ENCODE measurements around the gene UGT1A6. TPM values are rescaled to one million over a fixed set of nuclear protein-coding genes. Genes with fewer than 3 reads are reported as not detected.

The UGT1A6 gene
- total and polyA plus RNA-seq, 2 of the 13 experiments (the other 11 are each of a cell fraction or from before 2014, with no cell fraction given) = 0.25 TPM; not detected in 1

DNA sequence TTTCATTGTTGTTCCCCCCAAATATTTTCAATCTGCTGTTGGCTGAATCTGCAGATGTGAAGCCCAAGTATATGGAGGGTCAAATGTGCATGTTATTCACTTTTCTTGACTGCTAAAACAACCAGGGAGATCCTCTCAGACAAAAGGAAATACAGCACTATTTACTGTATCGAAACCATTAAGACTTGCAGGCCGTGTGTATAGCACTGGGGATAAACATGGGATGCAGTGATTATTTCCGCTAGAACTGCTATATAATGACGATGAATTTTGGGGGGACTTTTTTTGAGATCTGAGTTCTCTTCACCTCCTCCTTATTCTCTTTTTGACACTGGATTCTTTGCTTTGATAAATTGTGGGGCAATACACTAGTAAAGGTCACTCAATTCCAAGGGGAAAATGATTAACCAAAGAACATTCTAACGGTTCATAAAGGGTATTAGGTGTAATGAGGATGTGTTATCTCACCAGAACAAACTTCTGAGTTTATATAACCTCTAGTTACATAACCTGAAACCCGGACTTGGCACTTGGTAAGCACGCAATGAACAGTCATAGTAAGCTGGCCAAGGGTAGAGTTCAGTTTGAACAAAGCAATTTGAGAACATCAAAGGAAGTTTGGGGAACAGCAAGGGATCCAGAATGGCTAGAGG lies 63.9 kb downstream of the UGT1A6 start (continued):
- TF ChIP-seq, protein P1, sequence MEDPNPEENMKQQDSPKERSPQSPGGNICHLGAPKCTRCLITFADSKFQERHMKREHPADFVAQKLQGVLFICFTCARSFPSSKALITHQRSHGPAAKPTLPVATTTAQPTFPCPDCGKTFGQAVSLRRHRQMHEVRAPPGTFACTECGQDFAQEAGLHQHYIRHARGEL (CRISPR knock-in tag; IDR thresholded peaks at IDR 0.05) = no peak
- TF ChIP-seq, protein P2, sequence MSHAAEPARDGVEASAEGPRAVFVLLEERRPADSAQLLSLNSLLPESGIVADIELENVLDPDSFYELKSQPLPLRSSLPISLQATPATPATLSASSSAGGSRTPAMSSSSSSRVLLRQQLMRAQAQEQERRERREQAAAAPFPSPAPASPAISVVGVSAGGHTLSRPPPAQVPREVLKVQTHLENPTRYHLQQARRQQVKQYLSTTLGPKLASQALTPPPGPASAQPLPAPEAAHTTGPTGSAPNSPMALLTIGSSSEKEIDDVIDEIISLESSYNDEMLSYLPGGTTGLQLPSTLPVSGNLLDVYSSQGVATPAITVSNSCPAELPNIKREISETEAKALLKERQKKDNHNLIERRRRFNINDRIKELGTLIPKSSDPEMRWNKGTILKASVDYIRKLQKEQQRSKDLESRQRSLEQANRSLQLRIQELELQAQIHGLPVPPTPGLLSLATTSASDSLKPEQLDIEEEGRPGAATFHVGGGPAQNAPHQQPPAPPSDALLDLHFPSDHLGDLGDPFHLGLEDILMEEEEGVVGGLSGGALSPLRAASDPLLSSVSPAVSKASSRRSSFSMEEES (CRISPR knock-in tag; IDR thresholded peaks at IDR 0.05) = peak; percentile 73
- no peak for TF ChIP-seq FOSL1 (CRISPR knock-in tag; IDR thresholded peaks at IDR 0.05; ENCODE audit: borderline replicate concordance)
- TF ChIP-seq ZNF234 (CRISPR knock-in tag; conservative IDR thresholded peaks at IDR 0.05) = no peak
- no peak for TF ChIP-seq ZNF530 (CRISPR knock-in tag; IDR thresholded peaks at IDR 0.05; ENCODE audit: low read depth)
- TF ChIP-seq EEA1 (CRISPR knock-in tag; IDR thresholded peaks at IDR 0.05; ENCODE audit: borderline replicate concordance) = no peak
- no peak for TF ChIP-seq ZBTB3 (CRISPR knock-in tag; IDR thresholded peaks at IDR 0.05; ENCODE audit: borderline replicate concordance, low read depth)
- TF ChIP-seq, protein P3, sequence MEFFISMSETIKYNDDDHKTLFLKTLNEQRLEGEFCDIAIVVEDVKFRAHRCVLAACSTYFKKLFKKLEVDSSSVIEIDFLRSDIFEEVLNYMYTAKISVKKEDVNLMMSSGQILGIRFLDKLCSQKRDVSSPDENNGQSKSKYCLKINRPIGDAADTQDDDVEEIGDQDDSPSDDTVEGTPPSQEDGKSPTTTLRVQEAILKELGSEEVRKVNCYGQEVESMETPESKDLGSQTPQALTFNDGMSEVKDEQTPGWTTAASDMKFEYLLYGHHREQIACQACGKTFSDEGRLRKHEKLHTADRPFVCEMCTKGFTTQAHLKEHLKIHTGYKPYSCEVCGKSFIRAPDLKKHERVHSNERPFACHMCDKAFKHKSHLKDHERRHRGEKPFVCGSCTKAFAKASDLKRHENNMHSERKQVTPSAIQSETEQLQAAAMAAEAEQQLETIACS (CRISPR knock-in tag; IDR thresholded peaks at IDR 0.05) = no peak
- 0 out of 2 replicates have a peak, but pooled peaks have one; percentile 31 for TF ChIP-seq FOXP1 (IDR thresholded peaks at IDR 0.05)
- peak; percentile 94 for TF ChIP-seq FOXP1 (CRISPR knock-in tag; IDR thresholded peaks at IDR 0.05)
- peak; percentile 99 for TF ChIP-seq ZNF703 (CRISPR knock-in tag; IDR thresholded peaks at IDR 0.05; ENCODE audit: borderline replicate concordance)
- peak; percentile 86 for TF ChIP-seq LCORL (IDR thresholded peaks at IDR 0.05)
- peak; percentile 99 for TF ChIP-seq LCORL (CRISPR knock-in tag; IDR thresholded peaks at IDR 0.05)
- TF ChIP-seq, protein P4, sequence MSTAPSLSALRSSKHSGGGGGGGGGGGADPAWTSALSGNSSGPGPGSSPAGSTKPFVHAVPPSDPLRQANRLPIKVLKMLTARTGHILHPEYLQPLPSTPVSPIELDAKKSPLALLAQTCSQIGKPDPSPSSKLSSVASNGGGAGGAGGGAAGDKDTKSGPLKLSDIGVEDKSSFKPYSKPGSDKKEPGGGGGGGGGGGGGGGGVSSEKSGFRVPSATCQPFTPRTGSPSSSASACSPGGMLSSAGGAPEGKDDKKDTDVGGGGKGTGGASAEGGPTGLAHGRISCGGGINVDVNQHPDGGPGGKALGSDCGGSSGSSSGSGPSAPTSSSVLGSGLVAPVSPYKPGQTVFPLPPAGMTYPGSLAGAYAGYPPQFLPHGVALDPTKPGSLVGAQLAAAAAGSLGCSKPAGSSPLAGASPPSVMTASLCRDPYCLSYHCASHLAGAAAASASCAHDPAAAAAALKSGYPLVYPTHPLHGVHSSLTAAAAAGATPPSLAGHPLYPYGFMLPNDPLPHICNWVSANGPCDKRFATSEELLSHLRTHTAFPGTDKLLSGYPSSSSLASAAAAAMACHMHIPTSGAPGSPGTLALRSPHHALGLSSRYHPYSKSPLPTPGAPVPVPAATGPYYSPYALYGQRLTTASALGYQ (CRISPR knock-in tag; IDR thresholded peaks at IDR 0.05) = peak; percentile 100
- TF ChIP-seq ZNF207 (IDR thresholded peaks at IDR 0.05; ENCODE audit: borderline replicate concordance) = no peak
- TF ChIP-seq SRF (IDR thresholded peaks at IDR 0.05; ENCODE audit: low read depth, low read length) = no peak
- TF ChIP-seq ZNF33A (CRISPR knock-in tag; IDR thresholded peaks at IDR 0.05; ENCODE audit: borderline replicate concordance) = no peak
- no peak for TF ChIP-seq BRCA1 (CRISPR knock-in tag; IDR thresholded peaks at IDR 0.05)
- TF ChIP-seq, protein P5, sequence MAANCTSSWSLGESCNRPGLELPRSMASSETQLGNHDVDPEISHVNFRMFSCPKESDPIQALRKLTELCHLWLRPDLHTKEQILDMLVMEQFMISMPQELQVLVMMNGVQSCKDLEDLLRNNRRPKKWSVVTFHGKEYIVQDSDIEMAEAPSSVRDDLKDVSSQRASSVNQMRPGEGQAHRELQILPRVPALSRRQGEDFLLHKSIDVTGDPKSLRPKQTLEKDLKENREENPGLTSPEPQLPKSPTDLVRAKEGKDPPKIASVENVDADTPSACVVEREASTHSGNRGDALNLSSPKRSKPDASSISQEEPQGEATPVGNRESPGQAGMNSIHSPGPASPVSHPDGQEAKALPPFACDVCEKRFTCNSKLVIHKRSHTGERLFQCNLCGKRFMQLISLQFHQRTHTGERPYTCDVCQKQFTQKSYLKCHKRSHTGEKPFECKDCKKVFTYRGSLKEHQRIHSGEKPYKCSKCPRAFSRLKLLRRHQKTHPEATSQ (CRISPR knock-in tag; IDR thresholded peaks at IDR 0.05; ENCODE audit: borderline replicate concordance) = peak; percentile 59; the same call in 1 of the 2 replicates
- TF ChIP-seq ZNF510 (CRISPR knock-in tag; IDR thresholded peaks at IDR 0.05; ENCODE audit: low read depth) = no peak
- no peak for TF ChIP-seq ZNF143 (CRISPR knock-in tag; IDR thresholded peaks at IDR 0.05)
- TF ChIP-seq, protein P6, sequence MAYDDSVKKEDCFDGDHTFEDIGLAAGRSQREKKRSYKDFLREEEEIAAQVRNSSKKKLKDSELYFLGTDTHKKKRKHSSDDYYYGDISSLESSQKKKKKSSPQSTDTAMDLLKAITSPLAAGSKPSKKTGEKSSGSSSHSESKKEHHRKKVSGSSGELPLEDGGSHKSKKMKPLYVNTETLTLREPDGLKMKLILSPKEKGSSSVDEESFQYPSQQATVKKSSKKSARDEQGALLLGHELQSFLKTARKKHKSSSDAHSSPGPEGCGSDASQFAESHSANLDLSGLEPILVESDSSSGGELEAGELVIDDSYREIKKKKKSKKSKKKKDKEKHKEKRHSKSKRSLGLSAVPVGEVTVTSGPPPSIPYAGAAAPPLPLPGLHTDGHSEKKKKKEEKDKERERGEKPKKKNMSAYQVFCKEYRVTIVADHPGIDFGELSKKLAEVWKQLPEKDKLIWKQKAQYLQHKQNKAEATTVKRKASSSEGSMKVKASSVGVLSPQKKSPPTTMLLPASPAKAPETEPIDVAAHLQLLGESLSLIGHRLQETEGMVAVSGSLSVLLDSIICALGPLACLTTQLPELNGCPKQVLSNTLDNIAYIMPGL (CRISPR knock-in tag; IDR thresholded peaks at IDR 0.05; ENCODE audit: borderline replicate concordance in 1 of 2, low read depth in 1 of 2) = peak in 1 of 2 experiments; percentile 66; a peak in 1 of 4 replicates

Data from HepG2 (cell line).